T-cell (primary cell): ENCODE results near the gene TEX47. TPM values are rescaled to one million over a fixed set of nuclear protein-coding genes. Genes with fewer than 3 reads are reported as not detected.

Source experiments
- ATAC-seq, 4 experiments: fragments of 200-7000 bp in 3 of 4; fragments of 150-1000 bp in 1 of 4; cut with Tn5 transposase; replicated peaks in 1 of 4; 1 replicate in 3 of 4; 2 replicates in 1 of 4; pipeline ENCODE4 v1.10.0; 2021; ENCODE audit warnings: moderate library complexity in 3 of 4, mild to moderate bottlenecking in 2 of 4, moderate number of reproducible peaks in 1 of 4
- CTCF ChIA-PET, 2 donors: fragments of 300-600 bp; sonication (Branson Sonifier 250); formaldehyde crosslinking; loops; one replicate each; lab custom pipeline; 2022; ENCODE audit warnings: antibody characterized with exemption in 2 of 2; lab: Charles Lee
- POLR2A ChIA-PET, 2 donors: fragments of 300-600 bp; sonication (Branson Sonifier 250); formaldehyde crosslinking; loops; one replicate each; lab custom pipeline; 2022; ENCODE audit warnings: antibody characterized with exemption in 2 of 2; lab: Charles Lee
- DNase-seq, 35 experiments: peaks; one replicate each; pipeline versions ENCODE4 v3.0.0 to v3.0.0-alpha.2; 2013 to 2023
- H3K27ac ChIP-seq: one replicate; pipeline ENCODE4 v1.5.1; 2013; ENCODE audit warnings: low read length
- H3K27me3 ChIP-seq, 2 experiments: replicated peaks in 1 of 2; 1 replicate in 1 of 2; 2 replicates in 1 of 2; pipeline versions ENCODE4 v1.6.1 to v1.7.0; 2013; ENCODE audit warnings: low read length in 1 of 2, mixed read lengths in 1 of 2; ENCODE audit not compliant: control insufficient read depth in 2 of 2, insufficient read depth in 2 of 2; ENCODE audit errors: extremely low read depth in 1 of 2
- H3K36me3 ChIP-seq, 2 donors: 1 replicate in 1 of 2; 2 replicates in 1 of 2; pipeline versions ENCODE4 v1.6.1 to v1.7.0; 2013; ENCODE audit warnings: low read length in 1 of 2; ENCODE audit not compliant: control insufficient read depth in 2 of 2, insufficient read depth in 1 of 2; ENCODE audit errors: extremely low read depth in 1 of 2
- H3K4me1 ChIP-seq, 2 experiments: 1 replicate in 1 of 2; 2 replicates in 1 of 2; pipeline versions ENCODE4 v1.6.1 to v1.7.0; 2013; ENCODE audit warnings: low read length in 2 of 2, mixed read lengths in 1 of 2; ENCODE audit not compliant: insufficient read depth in 2 of 2, control insufficient read depth in 1 of 2; ENCODE audit errors: extremely low read depth in 1 of 2
- H3K4me3 ChIP-seq, 2 donors: 1 replicate in 1 of 2; 2 replicates in 1 of 2; pipeline versions ENCODE4 v1.5.1 to v1.7.0; 2013; ENCODE audit warnings: mild to moderate bottlenecking in 2 of 2, low read length in 1 of 2, moderate library complexity in 1 of 2; ENCODE audit not compliant: control insufficient read depth in 1 of 2; ENCODE audit errors: extremely low read depth in 1 of 2
- H3K9me3 ChIP-seq: 2 replicates; pipeline ENCODE4 v1.7.0; 2013
- H3K27ac Mint-ChIP-seq, 2 donors: one replicate each; pipeline ENCODE4 v1.8.0; 2020 to 2021; ENCODE audit warnings: mild to moderate bottlenecking in 2 of 2, mixed read lengths in 2 of 2
- H3K27me3 Mint-ChIP-seq, 2 donors: one replicate each; pipeline ENCODE4 v1.8.0; 2021 to 2022; ENCODE audit warnings: mixed read lengths in 2 of 2
- H3K36me3 Mint-ChIP-seq: one replicate; pipeline ENCODE4 v1.8.0; 2021; ENCODE audit warnings: mixed read lengths
- H3K4me1 Mint-ChIP-seq, 3 donors: one replicate each; pipeline ENCODE4 v1.8.0; 2020 to 2022; ENCODE audit warnings: mixed read lengths in 3 of 3, mild to moderate bottlenecking in 1 of 3
- H3K4me3 Mint-ChIP-seq, 3 donors: one replicate each; pipeline ENCODE4 v1.8.0; 2020 to 2022; ENCODE audit warnings: mild to moderate bottlenecking in 3 of 3, mixed read lengths in 3 of 3, moderate library complexity in 3 of 3
- H3K9me3 Mint-ChIP-seq, 3 donors: one replicate each; pipeline ENCODE4 v1.8.0; 2020 to 2022; ENCODE audit warnings: mixed read lengths in 3 of 3
- WGBS: methylation state at CpG from one replicate; pipeline ENCODE4 v1.1.5; 2013; ENCODE audit warnings: missing lambda C conversion rate; ENCODE audit not compliant: insufficient coverage; 5-methylcytosine and 5-hydroxymethylcytosine counted together
- total RNA-seq, 35 experiments: library from RNA in 6 of 35; stranded (reverse) in 6 of 35; fragments of 120-200 nt in 1 of 35; gene quantifications; one replicate each; pipeline versions ENCODE4 v1.2.1 to v1.2.4 and lab custom pipeline; 2013 to 2026

The TEX47 gene
- total RNA-seq, 5 donors from 2014 or later (not counting 1 experiment from before 2014, with no cell fraction given): not detected

DNA sequence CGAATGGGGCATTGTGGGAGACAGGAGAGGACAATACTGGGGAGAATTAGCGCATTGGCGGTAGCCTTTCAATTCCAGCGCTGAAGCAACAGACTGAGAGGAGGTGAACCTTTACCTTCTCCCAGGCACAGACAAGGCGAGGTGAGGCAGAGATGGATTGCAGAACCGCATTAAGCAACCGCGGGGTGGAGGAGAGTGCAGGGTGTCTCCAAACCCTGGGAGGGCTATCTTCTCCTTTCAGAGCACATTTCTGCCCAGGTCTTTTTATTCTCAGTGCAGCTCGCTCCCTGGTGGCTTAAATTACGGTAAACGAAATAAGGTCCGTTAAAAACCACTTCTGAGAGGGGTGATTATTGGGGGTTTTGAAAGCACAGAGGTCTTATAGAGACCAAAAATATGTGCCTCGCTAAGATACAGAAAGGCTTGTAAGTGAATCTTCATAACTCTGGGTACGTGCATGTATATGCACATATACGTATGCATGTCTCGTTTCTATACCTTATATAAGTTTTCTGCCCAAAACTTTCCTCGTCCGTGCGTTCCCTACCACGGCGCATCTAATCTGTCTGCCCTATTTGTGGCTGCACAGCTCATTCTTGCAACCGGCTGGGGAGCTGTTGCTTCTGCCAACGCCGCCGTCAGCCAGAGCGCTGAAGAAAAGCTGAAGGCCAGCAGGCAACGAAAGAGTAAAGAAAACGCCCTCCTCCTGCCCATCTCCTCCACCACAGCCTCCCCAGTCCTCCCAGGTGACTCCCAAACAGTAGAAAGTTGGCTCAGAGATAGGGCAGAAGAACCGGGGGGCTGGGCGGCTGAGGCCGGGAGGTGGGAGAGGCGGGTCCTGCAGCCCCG lies 36.9 kb downstream of the TEX47 start:
- Mint-ChIP-seq H3K4me1 (peaks cover 2 to 15% (median 5%) of the 10 kb centered on the region in 3 donors), H3K36me3 (no peaks in the 10 kb centered on the region), H3K9me3 (no peaks in the 10 kb centered on the region), H3K4me3 (peak overlapping the region in 1 of 3 donors; percentile 35), H3K27me3 (peaks cover 37 to 65% of the 10 kb centered on the region in 2 donors), H3K27ac (no peak overlapping the region)
- Histone ChIP-seq H3K36me3 (no peaks in the 10 kb centered on the region), H3K4me3 (no peak overlapping the region), H3K4me1 (no peaks in the 10 kb centered on the region), H3K27me3 (peaks cover 15 to 24% of the 10 kb centered on the region in 2 experiments), H3K27ac (no peak overlapping the region), H3K9me3 (no peaks in the 10 kb centered on the region)
- ChIA-PET POLR2A (no interaction called here), CTCF (no interaction called here)
- 10% methylated on average over 25 of the region's 33 CpGs for WGBS
- DNase-seq: no peak
- peak in 1 of 4 experiments; percentile 33 for ATAC-seq

DNA sequence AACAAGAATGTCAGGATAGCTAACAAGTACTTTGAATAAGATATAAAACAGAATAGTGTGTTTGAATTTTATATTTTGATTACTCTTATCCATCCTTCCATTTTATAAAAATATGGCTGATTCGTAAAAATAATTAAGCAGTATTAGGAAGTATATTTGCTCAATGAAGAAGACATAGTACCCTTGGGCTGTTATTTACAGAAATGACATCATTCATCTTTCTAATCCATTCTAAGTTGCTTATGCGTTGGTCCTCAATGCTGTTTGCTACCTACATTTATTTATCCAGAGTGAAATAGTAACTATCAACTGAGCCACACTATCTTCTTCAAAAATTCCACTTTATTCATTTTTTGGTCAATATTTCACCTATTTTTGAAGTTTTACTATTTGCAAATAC lies 38.2 kb downstream of the TEX47 start:
- no peaks in the 10 kb centered on the region for H3K36me3 Mint-ChIP-seq
- H3K27ac ChIP-seq: no peak overlapping the region
- H3K4me1 Mint-ChIP-seq: peaks cover 2 to 15% (median 5%) of the 10 kb centered on the region in 3 donors
- no peak overlapping the region for H3K4me3 Mint-ChIP-seq
- peaks cover 15 to 24% of the 10 kb centered on the region in 2 experiments for H3K27me3 ChIP-seq
- no peaks in the 10 kb centered on the region for H3K4me1 ChIP-seq
- H3K27me3 Mint-ChIP-seq: peaks cover 35 to 63% of the 10 kb centered on the region in 2 donors
- H3K9me3 ChIP-seq: no peaks in the 10 kb centered on the region
- ChIA-PET CTCF (no interaction called here), POLR2A (no interaction called here)
- no peak overlapping the region for H3K27ac Mint-ChIP-seq
- no CpG with 5 or more reads among the region's 2 CpGs for WGBS
- no peak for ATAC-seq
- no peak overlapping the region for H3K4me3 ChIP-seq
- no peaks in the 10 kb centered on the region for H3K36me3 ChIP-seq
- no peaks in the 10 kb centered on the region for H3K9me3 Mint-ChIP-seq
- no peak for DNase-seq

DNA sequence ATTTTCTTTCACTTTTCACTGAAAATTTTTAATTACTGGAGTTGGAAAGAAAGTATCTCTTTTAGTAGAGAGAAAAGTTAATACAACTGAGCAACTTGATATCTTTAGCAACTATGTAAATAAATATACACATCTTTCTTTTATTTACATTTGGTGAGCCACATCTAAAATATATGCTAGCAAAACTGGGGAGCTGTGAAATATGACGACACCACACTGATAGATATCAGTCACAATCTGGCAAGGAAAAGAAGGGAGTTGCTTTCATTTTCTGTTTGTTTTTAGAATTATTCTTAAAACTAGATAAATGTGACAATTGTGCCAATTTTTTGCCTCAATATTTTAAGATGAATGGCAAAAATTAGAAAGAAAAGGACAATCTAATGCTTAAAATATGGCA lies 38.7 kb downstream of the TEX47 start:
- Mint-ChIP-seq H3K4me3 (no peak overlapping the region), H3K9me3 (no peaks in the 10 kb centered on the region), H3K27ac (no peak overlapping the region), H3K36me3 (no peaks in the 10 kb centered on the region), H3K27me3 (peaks cover 34 to 61% of the 10 kb centered on the region in 2 donors), H3K4me1 (peaks cover 2 to 15% (median 5%) of the 10 kb centered on the region in 3 donors)
- WGBS: no CpG with 5 or more reads among the region's 1 CpG
- Histone ChIP-seq H3K4me3 (no peak overlapping the region), H3K36me3 (no peaks in the 10 kb centered on the region), H3K27me3 (peaks cover 15 to 21% of the 10 kb centered on the region in 2 experiments), H3K27ac (no peak overlapping the region), H3K9me3 (no peaks in the 10 kb centered on the region), H3K4me1 (no peaks in the 10 kb centered on the region)
- POLR2A ChIA-PET: no interaction called here
- DNase-seq (no peak), ATAC-seq (no peak)
- CTCF ChIA-PET: no interaction called here

GRCh38 chr7:88746126-88746525 lies 49.4 kb downstream of the TEX47 start:
- no peak overlapping the region for H3K4me3 ChIP-seq
- POLR2A ChIA-PET: no interaction called here
- H3K9me3 Mint-ChIP-seq: peaks cover 0 to 4% (median 0%) of the 10 kb centered on the region in 3 donors
- H3K27me3 ChIP-seq: no peaks in the 10 kb centered on the region
- DNase-seq: no peak
- no peaks in the 10 kb centered on the region for H3K36me3 ChIP-seq
- CTCF ChIA-PET: interaction anchor here in 1 of 2 donors (0.5 kb wide), 1 partner anchor 762 kb away, joined by 5 read pairs; no protein-coding TSS in a partner anchor
- H3K36me3 Mint-ChIP-seq: no peaks in the 10 kb centered on the region
- H3K27ac Mint-ChIP-seq: no peak overlapping the region
- no peak overlapping the region for H3K4me3 Mint-ChIP-seq
- H3K4me1 ChIP-seq: no peaks in the 10 kb centered on the region
- H3K27me3 Mint-ChIP-seq: peaks cover 4% of the 10 kb centered on the region in 2 donors
- ATAC-seq: no peak
- H3K9me3 ChIP-seq: no peaks in the 10 kb centered on the region
- no CpG with 5 or more reads among the region's 3 CpGs for WGBS
- H3K4me1 Mint-ChIP-seq: no peaks in the 10 kb centered on the region
- H3K27ac ChIP-seq: no peak overlapping the region

Other genes starting within 250 kb of the TEX47 start
- gene ZNF804B, start 36.0 kb downstream of the TEX47 start, total RNA-seq: not detected